GM18526 (cell line): ENCODE data around the gene STK32C.

Experiments used
- POLR2A ChIP-seq: IDR thresholded peaks from 3 replicates; pipeline ENCODE4 v1.6.1; 2011; ENCODE audit not compliant: insufficient read length; ENCODE audit errors: extremely low read depth

Gene STK32C

DNA sequence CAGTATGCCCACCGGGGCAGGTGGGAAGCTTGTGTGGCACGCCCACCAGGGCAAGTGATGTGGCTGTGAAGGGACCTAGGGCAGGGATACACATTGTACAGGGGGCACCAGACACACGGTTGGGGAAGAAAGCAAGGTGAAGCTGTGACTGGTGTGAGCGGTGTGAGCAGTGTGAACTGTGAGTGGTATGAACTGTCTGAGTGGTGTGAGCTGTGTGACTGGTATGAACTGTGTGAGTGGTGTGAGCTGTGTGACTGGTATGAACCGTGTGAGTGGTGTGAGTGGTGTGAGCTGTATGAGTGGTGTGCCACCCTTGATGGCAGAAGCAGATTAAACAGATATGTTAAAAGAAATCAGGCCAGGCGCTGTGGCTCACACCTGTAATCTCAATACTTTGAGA, 72.9 kb downstream of the STK32C start:
- no peak for TF ChIP-seq POLR2A

DNA sequence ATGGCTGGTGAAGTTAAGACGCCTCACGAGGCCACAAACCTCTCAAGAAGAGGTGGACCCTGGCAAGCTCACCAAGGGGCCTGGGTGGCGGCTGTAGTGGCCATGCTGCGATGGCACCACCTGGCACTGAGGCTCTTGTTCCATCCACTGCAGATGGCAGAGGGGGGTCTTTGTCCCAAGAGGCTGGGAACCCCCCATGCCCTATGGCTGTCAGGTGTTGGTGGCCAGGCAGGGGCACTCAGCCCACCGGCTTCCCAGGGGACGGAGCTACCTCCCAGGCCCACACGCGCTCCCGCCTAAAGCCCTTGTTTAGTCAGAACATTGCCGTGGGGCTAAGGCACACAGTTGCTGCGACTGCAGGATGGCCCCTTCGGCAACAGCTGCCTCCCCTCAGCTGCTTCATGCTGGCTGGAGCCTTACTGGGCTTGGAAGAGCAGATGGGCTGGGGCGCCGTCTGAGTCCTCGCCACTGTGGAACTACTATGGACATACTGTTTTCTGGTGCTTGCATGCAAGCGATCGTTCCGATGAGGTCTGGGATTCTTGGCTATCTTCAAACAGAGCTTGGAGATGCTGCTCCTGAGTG, 74.2 kb downstream of the STK32C start:
- TF ChIP-seq POLR2A = no peak

DNA sequence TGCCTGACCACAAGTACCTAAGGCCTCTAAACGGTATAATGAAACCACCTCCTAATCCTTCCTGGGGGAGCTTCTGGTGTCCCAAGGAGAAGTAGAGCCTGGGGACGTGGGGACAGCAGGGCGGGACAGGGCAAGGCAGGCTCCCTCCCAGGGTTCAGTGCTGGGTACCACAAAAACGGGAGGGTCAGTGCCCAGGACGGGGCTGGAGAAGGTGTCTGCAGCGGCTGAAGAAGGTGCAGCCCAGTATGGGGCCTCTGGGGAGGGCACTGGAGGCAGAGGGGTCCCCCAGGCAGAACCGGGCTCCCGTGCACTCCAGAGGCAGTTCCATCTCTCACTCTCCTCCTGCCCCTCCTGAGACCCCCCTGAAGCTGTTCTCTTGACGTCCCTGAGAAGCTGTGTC, 74.8 kb downstream of the STK32C start:
- TF ChIP-seq POLR2A = no peak

DNA sequence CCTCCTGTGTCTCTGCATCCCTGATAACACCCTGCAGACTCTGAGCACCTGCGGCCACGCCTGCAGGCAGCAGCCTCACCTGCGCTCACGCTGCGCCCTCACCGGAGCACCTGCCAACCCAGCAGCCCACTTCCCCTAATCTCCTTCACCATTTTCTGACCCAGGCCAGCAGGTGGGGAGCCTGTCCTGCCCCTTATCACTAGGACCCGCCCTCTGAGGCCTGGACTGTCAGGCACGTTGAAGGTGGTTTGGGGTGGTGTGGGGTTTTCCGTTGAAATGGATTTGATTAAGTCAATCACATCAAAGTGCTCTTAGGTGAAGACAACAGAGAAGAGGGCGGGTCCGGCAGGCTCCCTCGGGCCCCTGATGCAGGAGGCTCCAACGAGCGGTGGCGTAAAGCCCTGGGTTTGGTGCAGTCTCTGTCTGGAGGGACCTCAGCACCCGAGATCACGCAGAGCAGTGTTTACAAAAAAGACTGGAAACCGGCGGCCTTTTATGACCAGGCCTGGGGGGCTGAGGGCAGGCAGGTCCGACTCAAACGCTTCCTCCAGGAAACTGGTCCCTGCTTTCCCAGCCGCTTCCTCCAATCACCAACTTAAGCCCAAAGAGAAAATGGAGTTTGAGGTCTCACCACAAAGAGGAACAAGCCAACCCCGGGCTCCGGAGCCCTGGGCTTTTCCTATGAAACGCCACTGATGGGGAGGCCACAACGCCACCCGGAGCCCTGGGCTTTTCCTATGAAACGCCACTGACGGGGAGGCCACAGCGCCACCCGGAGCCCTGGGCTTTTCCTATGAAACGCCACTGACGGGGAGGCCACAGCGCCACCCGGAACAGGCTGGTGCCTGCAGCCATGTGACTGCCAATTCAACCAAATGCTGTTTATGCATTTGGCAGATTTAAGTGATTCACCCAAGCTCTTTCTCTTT, 75.5 kb downstream of the STK32C start:
- no peak for TF ChIP-seq POLR2A

DNA sequence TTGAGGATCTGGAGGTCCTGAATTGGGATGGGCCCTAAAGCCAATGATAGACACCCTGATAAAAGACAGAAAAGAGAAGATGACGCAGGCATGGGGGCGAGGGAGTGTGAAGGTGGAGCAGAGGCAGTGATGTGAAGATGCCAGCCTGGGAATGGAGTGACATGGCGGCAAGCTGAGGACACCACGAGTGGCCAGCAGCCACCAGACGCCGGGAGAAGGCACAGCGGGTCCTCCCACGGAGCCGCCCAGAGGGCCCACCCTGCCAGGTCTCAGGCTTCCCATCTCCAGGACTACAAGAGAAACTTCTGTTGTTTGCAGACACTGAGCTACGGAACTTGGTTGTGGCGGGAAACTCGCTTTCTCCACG, 76.1 kb downstream of the STK32C start:
- TF ChIP-seq POLR2A = no peak

DNA sequence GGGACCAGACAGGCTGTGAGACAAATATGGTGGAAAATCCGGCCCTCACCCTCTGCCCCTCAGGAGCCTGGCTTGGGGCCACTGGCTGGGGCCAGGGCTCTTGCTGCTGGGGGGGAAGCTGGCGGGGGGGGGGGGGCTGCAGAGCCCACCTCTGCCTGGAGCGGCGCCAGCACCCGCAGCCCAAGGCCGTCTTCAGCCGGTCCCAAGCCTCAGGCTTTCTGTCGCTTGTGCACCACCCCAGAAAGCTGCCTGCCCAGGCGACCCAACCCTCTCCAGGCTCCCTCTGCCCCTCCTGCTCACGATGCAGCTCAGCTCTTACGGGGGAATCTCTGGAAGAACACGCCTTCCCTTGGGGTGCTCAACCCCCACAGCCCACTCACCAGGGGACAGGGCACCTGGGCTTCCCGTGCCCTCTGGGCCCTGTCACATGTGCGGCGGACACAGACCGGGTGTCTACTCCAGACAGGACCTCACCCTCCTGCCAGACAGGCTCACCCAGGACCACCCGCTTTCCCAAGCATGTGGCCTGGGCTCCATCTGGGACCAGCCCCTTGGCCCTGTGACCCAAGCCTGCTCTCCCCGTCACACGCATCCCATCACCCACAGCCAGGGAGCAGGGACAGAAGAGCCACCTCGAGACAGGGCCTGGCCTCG, 77.1 kb downstream of the STK32C start:
- no peak for TF ChIP-seq POLR2A

DNA sequence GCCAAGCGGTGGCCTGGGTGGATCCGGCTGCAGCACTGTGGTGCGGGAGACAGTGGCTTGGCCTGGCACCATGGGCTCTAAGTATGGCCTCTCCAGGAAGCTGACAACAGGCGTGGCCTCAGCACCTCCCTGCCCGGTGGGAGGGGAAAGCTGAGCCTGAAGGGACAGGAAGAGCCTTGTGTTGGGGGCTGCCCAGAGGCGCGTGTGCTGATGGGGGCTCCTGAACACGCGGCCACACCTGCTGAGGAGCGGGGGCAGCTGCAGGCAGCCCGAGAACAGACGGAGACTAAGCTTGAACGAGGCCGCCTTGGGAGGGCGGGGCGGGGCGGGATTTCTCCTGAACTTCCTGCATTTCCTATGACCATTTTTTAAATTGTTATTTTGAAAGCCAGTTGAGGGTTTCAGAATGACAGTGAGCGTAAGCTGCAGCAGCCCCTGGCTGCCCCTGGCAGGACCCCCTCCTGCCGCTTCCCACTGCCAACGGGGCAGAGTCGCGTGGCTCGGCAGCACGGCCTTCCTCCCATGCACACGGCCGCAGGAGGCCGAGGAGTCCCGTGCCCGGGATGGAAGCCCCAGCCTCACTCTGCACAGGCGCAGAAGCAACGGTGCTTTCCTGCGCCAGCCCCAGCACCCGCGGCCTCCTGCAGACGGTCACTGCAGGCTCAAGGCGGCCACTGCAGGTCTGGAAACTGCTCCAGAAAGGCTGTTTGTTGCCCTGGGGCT, 77.8 kb downstream of the STK32C start:
- no peak for TF ChIP-seq POLR2A

DNA sequence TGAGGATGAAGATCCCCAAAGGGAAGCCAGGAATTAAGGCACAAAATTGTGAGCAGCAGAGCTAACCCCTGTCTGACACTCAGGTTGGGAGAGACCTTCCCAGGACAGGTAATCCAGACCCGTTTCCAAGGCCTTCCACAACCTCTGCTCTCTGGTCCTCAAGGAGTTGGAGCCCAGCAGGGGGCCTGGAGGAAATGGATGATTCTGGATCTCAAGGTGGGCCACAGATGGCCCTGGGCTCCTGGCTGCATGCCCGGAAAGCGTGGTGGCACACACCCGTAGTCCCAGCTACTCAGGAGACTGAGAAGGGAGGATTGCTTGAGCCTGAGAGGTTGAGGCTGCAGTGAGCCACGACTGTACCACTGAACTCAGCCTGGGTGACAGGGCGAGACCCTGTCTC, 78.7 kb downstream of the STK32C start:
- TF ChIP-seq POLR2A = no peak

DNA sequence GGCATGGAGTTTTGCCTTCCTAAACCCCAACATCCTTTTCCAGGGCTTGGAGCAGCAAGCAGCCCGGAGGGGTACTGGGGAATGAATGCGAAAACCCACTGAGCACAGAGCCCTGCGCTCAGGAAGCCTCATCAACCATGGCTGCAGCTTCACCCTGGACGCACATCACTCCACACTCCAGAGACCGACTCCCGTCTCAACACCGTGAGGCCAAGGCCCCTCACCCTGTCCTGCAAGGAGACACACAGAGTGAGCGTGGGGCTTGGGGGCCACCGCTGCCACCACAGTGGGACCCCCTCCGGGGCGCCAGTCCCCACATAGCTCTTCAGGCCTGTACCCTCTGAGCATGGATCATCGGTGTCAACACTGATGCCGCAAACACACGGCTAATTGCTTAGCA, 79.1 kb downstream of the STK32C start:
- no peak for TF ChIP-seq POLR2A

DNA sequence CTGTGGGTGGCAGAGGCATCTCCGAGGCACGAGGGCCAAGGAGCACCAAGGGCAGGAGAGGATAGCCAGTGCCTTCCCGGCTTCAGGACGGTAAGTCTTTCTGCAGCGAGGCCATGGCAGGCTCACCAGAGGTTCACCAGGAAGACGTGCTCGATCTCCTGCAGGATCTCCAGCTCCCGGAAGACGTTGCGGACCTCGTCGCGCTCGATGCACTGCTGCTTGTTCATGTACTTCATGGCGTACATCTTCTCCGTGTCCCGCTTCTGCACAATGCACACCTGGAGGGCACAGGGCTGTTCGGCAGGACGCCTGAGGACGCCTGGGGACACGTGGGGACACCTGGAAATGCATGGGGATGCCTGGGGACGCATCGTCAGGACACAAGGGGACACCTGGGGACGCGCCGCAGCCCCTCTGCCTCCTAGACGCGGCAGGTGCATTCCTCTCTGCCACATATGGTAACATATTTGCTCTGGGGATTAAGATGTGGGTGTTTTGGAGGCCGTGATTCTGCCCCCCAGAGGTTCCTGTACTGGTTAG, 79.8 kb downstream of the STK32C start:
- TF ChIP-seq POLR2A = no peak

DNA sequence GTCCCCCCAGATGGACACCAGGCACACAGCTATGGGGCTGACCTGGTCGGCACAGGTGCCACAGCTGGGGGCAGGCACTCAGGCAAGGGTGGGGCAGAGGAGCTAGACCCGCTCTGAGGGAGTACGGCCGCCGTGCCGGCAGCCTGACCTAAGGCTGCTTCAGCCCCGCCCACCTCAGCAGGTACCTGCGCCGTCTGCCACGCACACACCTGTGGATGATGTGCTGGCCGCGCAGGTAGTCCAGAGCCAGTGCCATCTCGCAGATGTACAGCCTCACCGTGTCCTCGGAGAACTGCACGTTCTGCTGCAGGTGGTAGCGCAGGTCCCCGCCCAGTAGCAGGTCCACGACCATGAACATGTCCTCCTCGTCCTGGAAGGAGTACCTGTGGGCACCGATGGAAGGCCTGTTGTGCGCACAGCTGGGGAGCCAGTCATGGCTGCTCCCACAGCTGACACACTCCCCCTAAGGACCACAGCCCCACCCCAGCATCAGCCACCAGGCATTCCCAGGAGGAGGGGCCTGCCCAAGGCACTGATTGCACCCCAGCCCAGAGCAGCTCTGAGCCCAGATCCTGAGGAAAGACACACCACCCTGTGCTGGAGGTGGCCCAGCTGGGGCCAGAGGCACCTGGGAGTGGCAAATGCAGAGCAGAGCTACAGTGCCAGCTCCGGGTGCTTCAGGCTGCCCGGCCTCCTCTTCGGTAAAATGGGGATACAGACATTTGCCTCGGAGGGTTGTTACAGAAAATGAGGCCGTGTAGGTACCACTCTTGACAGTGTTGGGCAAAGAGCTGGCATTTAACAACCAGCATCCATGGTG, 81.0 kb downstream of the STK32C start:
- no peak for TF ChIP-seq POLR2A

DNA sequence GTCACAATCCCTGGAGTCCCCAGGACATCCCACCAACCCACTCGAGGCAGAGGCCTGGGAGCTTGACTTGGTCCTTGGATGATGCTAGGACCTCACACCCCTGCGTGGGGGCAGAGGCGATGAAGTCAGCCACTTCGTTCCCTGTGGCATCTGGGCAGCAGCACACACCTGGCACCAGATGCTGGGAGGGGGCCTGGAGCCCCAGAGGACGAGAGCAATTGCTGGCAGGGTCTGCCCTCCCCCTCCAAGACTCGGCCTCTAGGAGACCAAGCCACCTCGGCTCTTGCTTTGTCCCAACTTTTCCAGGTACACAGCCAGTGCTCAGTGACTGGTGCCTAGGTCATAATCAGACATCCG, 81.9 kb downstream of the STK32C start:
- TF ChIP-seq POLR2A = no peak

DNA sequence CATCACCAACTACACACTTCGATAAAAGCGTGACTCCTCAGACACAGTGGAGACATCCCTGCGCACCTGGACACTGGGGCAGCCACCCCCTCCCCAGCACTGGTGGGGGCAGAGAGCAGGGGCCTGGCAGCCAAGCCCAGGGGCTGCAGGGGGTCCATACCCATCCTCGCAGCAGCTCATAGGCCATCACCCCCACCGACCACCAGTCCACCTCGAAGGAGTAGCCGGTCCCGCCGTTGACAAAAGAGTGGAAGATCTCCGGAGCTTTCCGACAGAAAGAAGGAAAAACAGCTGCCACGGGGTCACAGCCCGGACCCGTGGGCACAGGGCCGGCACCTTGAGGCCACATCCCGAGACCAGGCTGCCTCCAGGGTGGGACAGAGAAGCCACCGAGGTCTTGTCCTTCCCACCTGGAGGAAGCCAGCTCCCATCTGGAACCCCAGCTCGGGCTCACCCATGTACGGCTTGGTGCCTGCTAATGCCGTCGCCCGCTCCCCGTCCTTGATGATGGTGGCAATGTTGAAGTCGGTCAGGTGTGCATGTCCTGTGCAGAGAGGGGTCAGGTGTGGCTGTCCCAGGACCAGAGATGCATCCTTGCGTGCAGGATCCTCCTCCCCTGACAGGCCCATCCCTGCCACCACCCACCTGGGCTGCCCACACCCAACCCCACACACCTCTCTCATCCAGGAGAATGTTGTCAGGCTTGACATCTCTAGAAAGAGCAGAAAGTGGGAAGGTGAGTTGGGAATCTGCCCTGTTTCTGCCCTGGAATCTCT, 82.5 kb downstream of the STK32C start:
- TF ChIP-seq POLR2A = no peak
